ENCODE measurements around the gene CCDC89. TPM values are rescaled to one million over a fixed set of nuclear protein-coding genes. Genes with fewer than 3 reads are reported as not detected.

CCDC89 gene
- total RNA-seq (2014; rRNA removed) = 6.6 and 7.4 TPM in 2 replicates
- polyA plus RNA-seq (2012) = 2.1 TPM

DNA sequence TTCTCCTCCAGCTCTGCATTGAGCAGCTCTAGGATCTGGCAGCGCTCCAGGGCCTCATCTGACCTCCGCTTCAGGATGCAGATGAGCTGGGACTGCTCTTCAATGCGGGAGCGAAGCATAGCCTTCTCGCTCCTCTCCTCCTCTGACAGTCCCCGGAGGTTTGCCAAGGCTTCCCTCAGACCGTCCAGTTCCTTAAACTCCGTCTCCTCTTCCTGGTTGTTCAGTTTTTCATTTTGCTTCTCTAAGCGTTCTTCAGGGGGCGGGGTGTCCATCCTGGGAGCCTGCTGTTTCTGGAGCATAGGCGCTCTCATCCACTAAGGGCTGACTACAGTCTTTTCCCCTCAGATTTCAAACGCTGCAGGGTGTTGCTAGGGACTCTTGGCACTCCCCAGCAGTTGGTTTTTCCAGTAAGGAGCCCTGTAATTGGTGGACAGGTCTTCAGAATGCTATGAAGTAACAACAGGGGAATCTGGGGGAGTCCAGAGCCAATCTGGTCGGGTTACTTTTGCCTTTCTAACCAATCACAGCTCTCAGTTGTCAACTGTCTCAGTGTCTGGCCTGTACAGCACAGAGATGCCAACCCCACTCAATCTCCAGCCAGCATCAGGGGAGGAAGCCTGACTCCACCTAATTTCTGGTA, at the start of gene CCDC89:
Gene CCDC89 (minus strand): TSS at position 376 of the 640 bp plus-strand sequence. CDS start 65 bp downstream, at position 311.
- DNase-seq (ENCODE audit: low read depth) = peak; percentile 99

DNA sequence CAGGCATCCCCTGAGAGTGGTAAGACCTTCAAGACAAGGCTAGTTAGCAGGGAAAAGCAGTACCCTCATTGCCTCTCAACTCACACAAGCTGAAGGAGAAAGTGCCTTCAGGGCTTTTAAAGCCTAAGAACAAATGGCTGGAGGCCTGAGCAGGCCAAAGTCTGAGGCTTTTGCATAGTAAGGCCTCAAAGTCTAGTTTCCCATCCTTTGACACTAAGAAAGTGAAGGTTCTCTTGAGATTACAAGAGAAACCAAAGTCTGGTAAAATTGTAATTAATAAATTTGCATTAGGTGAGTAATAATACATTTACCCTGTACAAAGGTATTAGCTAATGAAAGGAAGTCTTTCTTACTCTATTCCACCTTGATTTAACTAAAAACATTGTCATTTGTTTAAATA, 47.0 kb upstream of the CCDC89 start:
- no peak for DNase-seq (ENCODE audit: low read depth)

DNA sequence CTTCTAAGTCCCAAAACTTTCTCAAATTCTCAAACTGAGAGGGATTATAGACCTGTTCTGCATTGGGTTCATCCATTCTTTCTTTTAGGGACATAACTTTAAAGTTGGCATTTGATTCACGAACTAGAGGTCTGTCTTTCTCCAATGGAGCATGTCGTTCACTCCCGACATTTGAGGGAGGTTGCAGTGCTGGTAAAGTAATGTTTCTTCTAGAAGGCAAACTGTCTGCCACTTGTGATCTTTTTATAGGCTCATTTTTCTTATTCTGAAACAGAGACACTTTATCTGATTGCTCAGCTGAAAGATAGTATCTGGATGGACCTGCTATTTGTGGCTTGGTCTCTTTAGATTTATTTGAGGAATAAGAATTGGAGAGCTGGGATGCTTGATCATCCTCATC, 40.4 kb upstream of the CCDC89 start:
- DNase-seq (ENCODE audit: low read depth) = no peak

DNA sequence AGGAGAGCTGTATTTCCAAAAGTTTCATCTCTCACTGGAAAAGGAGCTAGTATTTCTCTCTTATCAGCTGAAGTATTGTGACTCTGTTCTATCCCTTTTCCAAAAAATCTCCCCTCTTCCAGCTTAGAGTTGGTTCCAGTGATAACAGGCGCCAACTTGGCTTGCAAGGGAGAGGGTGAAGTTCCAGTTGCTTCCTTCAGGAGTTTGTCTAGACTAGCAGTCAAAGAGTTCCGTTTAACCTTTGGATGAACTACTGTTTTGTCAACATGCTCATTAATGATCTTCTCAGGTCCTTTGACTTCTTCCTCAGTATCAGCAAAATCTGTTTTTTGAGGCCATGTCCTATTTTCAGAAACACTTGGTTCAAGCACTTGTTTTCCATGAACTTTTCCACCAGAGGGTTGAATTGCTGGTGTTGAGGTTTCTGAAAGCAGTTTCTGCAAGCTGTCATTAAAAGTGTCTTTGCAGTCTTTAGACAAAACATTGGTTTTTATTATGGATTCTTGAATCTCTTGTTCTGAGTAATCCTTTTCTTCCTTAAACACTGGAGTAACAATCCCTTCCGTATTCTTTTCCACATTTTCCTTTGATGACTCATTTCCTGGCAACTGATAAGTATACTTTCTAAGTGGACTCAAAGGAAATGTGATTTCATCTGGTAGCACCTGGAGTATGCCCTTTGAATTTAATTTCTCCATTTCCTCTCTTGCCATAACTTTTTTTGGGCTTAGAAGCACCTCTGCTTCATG, 39.7 kb upstream of the CCDC89 start:
- peak; percentile 94 for DNase-seq (ENCODE audit: low read depth)

DNA sequence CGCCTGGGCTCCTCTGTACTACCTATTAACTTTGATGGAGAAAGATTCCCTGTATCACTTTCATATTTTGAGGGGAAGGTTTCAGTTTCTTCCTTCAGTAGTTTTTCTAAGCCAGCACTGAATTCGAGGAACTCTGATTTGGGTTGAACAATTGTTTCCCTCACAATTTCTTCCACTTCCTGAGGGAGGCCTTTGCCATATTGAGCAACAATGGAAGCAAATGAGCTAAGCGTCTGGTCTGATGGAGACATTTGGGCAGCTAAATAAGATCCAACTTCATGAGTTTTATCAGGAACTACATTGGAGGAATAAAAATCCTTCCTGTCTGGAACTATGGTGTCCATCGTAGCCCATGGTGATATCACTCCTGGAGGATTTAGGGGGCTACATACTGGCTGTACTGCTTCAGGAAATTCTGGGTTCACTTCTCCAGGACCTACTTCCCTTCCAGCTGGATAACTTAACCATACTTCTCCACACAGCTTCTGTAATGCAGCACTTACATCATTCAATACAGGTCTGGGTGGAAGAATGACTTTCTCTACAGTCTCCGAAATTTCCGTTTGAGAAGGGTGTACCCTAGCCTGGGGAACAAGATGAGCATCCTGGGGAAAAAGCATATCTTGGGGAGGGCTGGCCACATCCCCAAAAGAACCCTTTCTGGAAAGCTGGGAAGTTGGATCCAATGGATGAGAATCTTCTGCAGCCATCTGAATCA, 38.9 kb upstream of the CCDC89 start:
- no peak for DNase-seq (ENCODE audit: low read depth)

DNA sequence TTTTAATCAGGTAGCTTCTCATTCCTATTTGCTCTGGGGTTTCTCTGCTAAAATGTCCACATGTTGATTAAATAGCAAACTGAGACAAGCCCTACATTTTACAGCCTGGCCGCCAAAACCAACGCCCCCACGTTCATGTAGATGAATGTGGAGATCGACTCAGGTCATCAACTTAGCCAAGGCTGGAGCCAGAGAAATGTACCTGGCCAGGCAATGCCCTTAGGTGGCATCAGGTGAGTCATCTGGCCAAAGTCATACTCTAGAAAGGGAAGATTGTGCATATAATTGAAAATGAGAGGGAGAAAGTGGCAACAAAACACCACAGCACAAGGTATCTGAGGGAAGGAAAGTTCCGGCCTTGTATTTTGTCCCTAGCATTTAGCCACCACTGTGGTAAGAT, 37.1 kb upstream of the CCDC89 start:
- DNase-seq (ENCODE audit: low read depth) = no peak

- DNase-seq (ENCODE audit: low read depth) = no peak
These were observed 35.2 kb upstream of the CCDC89 start for GRCh38 chr11:85721191-85721590.

DNA sequence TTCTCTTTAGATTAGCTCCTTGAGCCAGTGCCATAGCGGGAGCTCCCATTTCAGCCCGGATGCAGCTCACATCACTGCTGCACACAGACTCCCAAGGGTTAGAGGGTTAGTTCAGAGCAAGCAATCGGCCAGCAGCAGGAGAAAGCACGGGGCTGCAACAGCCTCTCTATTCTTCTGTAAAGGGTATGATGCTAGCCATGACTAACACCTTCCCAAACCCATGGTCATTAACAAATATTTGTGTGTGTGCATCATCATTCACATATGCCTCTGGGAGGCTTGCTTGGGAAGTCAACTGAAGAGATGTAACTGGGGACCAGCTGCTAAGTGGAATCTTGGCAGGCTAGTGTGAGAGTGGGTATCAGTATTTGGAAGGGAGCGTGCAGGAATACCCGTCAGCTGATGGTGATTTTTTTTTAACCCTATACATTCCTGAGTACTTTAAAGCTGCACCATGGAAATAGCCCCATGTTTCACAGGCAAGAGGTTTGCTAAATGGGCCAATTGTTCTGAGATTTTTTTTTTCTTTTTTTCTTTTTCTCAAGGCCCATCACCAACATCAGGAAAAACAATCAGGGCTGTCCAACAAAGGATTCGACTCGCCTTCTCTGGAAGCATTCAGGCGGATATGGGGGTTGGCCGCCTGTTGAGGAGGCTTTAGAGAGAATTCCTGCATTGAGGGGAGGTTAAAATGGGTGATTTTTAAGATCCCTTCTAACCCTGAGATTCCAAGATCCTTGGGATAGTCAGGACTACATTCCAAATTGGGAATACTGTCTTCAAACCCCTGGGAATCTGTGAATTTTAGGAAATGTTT, 33.2 kb upstream of the CCDC89 start:
- DNase-seq (ENCODE audit: low read depth) = peak; percentile 100

DNA sequence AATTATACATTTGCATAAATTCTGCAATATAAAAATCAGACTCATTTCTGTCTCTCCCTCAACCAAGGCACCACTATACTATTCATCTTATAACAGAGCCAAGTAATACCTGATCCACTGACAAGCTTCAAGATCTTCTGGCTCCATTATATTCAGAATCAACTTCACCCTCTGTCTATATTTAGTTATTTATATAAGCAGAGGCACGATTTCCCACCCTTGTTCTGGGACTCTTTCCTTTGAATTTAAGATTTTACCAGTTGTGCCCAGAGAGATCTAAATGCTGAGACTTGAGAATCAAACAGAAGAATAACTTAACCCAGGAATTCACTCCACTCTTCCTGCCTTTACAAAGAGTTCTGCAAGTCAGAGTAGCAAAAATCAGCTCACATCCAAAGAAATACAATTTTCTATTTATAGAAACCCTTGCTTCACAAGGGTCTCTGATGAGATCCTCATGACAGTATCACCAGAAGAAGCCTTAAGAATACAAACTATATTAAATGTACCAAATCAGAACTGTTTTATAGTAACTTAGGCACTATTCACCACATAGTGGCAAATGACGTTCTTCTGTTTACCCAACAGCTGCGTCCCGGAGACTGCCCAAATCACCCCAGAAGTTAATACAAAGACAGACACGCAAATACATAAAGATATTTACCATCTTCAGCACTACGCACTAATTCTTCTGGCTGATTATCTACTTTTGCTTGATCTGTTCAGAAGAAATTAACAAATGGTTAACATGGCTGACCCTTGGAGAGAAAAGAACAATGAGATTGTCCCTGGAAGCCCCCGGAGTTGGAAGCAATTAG, 32.3 kb upstream of the CCDC89 start:
- DNase-seq (ENCODE audit: low read depth) = peak; percentile 16

GRCh38 chr11:85717429-85717828, 31.4 kb upstream of the CCDC89 start:
- peak; percentile 19 for DNase-seq (ENCODE audit: low read depth)

DNA sequence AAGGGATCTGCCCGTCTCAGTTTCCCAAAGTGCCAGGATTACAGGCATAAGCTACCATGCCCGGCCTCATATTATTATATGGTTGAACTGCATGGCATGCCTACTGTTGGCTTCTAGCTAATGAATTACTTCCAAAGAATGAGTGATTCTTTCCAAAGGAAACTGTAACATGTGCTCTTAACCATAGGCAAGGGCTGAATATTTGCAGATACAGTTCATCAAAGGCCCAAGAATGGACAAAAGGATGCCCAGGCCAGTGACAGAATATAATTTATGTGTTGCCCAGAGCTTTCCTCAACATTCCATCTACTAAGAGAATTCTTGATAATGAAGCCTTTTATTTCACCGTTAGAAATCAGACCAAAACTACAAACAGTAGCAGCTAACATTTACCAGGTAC, 27.0 kb upstream of the CCDC89 start:
- no peak for DNase-seq (ENCODE audit: low read depth)

DNA sequence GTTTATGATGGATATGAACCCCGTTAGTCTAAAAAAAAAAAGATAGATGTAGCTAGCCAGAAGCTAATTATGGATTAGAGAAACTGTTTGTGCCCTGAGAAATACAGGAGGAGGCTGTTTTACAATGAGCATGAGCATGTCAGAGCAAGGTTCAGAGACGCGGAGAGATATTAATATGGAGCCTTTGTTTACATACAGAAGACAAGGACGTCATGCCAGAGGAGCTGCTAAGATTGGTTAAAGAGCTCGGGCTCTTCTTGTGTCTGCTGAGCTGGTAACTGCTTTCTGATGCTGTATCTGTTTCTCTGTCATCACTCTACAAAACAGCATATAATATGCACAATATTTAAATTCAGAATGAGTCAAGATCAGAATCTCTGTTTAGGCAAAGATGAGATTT, 24.9 kb upstream of the CCDC89 start:
- DNase-seq (ENCODE audit: low read depth) = no peak

DNA sequence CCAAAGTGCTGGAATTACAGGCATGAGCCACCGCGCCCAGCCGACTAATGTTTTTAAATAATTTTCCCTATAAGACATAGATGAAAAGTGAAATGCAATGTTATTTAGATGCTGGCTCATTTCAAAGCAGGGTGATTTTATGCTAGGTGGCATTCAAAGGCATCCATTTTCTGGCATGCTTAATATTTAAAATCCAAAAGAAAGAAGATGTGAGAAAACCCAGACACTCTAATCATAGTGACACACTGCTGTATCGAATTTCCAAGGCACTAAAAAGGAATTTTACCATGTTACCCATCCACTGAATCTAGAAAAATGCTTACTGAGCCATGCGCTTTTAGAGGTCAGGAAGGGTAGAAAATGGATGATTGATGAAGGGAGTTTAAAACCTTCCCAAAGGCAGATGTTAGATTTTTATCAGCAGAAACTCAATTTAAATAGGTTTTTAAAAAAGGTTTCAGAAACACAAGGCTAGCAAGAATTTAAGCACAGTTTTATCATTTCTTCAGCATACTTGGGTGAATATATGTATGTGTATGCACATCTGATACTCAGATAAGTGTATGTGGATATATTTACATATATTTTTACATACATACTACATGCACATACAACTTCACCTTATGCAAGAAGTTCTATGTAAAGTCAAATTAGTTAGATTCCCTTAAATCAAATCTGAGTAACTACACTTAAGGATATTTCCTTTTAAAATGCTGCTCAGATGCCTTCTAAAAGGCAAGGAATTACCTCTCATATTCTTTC, 24.1 kb upstream of the CCDC89 start:
- DNase-seq (ENCODE audit: low read depth) = no peak

- no peak for DNase-seq (ENCODE audit: low read depth)
These were observed 19.8 kb upstream of the CCDC89 start for GRCh38 chr11:85705800-85706199.

- DNase-seq (ENCODE audit: low read depth) = no peak
These were observed 19.0 kb upstream of the CCDC89 start for GRCh38 chr11:85704967-85705366.

GRCh38 chr11:85699957-85700741, 14.2 kb upstream of the CCDC89 start:
- DNase-seq (ENCODE audit: low read depth) = no peak

DNA sequence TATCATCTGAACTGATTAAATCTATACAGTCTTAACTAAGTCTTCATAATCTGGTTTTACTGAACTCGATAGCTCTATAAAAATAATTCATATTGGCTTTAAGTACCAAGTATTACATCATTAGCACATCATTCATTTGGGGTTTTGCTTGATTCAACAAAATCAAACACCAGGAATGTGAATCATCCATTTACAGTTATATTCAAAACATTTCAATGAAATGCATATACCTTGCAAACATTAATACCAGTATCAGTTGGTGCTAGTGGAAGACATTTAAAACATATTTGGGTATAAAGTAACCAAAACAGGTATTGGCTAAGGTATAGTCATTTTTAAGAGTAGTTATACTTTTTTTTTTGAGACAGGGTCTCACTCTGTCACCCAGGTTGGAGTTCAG, 12.2 kb upstream of the CCDC89 start:
- DNase-seq (ENCODE audit: low read depth) = no peak

DNA sequence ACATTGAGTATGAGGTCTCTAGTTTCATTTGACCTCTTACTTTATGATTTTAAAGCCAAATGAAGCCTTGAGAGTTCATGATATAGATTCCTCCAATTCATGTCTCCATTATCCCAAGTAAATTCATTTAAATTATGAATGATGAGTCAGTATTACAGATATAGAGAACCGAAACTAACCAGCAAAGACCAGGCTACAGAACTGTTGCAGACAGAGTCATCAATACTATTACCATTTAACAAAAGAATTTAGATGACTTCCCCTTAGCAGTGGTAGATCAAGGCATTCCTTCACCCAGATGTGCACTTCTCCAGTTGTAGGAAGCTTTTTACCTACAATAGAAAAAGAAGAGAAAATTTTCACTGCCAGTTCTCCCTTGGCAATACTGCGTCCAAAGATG, 11.8 kb upstream of the CCDC89 start:
- no peak for DNase-seq (ENCODE audit: low read depth)

DNA sequence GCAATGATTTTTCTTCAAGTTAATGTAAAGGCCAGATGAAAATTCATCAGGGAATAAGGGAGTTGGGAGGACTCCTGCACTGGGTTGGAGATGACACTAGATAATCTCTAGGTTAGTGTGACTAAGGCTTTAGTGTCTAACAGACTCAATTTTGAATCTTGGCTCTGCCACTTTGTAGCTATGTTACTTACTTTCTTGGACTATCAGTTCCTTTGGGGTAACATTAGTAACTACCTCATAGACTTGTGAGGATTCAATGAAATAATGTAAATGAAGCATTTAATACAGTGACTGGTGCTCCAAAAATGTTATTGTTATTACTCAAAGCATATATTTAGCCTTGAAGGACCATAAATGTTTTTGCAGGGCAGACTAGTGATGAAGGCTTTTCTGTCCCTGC, 9.6 kb upstream of the CCDC89 start:
- DNase-seq (ENCODE audit: low read depth) = no peak

Measured in LHCN-M2 (cell line).